Measurements from ENCODE around the gene THAP4.

Gene THAP4

DNA sequence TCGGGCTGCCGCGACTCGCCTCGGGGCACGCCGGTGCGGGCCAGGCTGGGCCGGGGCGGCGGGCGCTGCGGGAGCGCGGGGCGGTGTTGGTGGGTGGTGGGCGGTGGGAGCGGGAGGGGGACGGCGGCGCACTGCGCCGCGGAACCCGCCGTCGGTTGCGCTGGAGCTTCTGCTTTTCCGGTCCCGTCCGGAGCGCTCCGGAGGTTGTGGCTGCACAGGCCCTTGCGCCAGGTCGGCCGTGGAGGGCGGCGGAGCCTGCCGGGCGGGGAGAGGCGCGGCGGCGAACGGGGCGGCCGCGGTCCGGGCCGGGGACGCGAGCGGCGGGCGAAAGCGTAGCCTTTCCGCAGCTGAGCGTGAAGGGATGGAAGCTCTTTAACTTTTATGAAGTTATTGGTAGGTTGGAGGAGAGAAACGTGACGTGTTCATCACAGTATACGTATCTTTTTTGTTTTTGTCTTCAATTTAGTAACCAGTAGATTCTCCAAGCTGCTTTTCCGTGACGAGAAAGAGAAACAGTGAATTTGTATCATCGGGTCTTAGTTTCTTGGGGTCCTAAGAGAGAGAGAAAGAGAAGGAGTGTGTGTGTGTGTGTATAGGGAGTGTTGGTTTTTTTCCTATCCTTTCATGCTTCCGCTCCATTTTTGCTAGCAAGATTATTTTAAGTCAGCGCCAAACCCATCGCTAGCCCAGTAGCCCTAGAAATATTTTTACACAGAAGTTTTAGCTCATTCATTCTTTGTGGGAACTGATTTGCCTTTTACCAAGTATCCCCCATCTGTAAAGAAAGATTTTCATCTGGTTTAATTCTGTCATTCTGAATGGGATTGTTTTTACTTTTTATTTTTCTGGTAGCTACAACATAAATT is 1.1 kb upstream of the THAP4 start:
- H3K27ac Mint-ChIP-seq = peak overlapping the region; percentile 94
- H3K4me3 Mint-ChIP-seq = peak overlapping the region; percentile 87
- H3K4me1 Mint-ChIP-seq = peaks cover 52% of the 10 kb centered on the region
- CTCF ChIA-PET = interaction anchor here (0.8 to 1.4 kb wide), 2 partner anchors 15 to 20 kb away, joined by 3 to 4 read pairs; no protein-coding TSS in a partner anchor
- peak; percentile 60 for DNase-seq
- no peaks in the 10 kb centered on the region for H3K9me3 Mint-ChIP-seq
- H3K36me3 Mint-ChIP-seq = peaks cover 28% of the 10 kb centered on the region
- no peaks in the 10 kb centered on the region for H3K27me3 Mint-ChIP-seq

DNA sequence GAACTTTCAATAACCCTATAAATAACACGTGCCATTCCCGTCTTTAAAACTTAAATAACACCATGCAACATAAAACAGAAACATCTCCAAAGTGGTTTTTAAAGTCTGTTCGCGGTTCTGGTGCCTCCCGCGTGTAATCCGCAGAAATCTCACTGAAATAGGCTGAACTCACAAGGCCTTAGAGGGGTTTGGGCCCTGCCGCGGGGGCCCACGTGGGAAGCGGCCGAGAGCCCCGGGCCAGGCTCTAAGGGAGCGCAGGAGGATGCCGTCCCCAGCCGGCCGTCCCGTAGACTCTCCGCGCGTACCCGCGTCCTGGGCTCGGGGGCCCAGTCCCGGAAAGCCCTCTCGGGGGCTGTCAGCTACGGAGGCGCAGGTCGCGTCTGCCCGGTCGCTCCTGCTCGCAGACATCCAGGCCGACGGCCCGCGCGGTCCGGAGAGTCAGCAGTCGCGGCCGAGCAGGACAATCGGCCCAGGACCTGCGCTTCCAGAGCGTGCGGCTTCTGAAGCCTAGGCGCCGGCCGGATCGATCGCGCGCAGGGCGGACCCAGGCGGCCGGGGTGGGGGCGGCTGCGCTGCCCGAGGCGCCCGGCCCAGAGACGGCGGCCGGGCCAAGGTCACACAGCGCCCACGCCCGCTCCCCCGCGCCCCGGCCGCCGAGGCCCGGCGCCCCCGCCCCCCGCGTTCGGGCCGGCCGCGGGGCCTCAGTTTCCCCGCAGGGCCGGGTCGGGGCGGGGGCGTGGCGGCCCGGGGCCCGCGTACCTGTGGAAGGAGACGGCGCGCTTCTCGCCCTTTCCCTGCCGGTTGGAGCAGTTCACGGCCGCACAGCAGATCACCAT is 558 bp downstream of the THAP4 start:
- peak overlapping the region; percentile 75 for H3K4me3 Mint-ChIP-seq
- H3K27ac Mint-ChIP-seq = peak overlapping the region; percentile 73
- peaks cover 47% of the 10 kb centered on the region for H3K4me1 Mint-ChIP-seq
- H3K36me3 Mint-ChIP-seq = peaks cover 33% of the 10 kb centered on the region
- no peaks in the 10 kb centered on the region for H3K9me3 Mint-ChIP-seq
- peak; percentile 55 for DNase-seq
- CTCF ChIA-PET = no interaction called here
- H3K27me3 Mint-ChIP-seq = no peaks in the 10 kb centered on the region

DNA sequence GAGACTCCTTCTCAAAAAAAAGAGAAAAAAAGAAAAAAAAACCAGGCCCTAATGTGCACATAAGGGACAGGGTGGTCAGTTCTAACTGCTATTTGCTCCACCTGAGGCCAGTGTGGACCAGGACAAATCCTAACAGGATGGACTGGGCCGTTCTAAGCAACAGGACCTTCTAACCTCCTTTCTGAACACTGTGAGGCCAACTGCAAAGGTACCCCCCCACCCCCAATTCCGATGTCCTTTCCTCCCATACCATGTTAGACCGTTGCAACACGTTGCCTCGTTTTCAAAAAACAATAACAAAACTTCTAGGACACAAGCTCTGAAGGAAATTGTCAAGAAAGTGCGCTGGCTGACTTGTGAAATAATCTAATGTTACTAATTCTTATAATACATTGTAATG is 1.2 kb downstream of the THAP4 start:
- Mint-ChIP-seq H3K4me3 (peak overlapping the region; percentile 75), H3K27ac (peak overlapping the region; percentile 73), H3K4me1 (peaks cover 43% of the 10 kb centered on the region), H3K27me3 (no peaks in the 10 kb centered on the region), H3K36me3 (peaks cover 33% of the 10 kb centered on the region), H3K9me3 (no peaks in the 10 kb centered on the region)
- CTCF ChIA-PET = no interaction called here
- DNase-seq = no peak

DNA sequence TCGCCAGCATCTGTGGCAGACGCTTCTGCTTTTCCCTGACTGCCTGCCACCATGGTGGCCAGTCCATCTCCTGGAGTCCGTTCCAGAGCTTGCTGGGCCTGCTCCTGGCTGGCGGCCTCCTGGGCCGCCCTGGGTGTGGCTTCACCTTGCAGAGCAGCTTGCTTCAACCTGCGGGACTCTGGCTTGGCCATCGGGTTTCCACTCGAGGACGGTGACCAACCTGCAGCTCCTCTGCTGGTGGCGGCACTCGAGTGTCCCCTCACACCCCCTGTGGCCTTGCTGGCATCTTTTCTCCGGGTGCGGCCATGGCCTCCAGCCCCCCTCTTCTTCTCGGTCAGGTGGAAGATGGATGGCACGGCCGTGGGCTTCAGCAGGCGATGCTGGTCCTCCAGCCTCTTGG is 3.4 kb downstream of the THAP4 start:
- Mint-ChIP-seq H3K27me3 (no peaks in the 10 kb centered on the region), H3K36me3 (peaks cover 20% of the 10 kb centered on the region), H3K27ac (no peak overlapping the region), H3K4me3 (no peak overlapping the region), H3K4me1 (peaks cover 26% of the 10 kb centered on the region), H3K9me3 (no peaks in the 10 kb centered on the region)
- DNase-seq = no peak
- CTCF ChIA-PET = no interaction called here

DNA sequence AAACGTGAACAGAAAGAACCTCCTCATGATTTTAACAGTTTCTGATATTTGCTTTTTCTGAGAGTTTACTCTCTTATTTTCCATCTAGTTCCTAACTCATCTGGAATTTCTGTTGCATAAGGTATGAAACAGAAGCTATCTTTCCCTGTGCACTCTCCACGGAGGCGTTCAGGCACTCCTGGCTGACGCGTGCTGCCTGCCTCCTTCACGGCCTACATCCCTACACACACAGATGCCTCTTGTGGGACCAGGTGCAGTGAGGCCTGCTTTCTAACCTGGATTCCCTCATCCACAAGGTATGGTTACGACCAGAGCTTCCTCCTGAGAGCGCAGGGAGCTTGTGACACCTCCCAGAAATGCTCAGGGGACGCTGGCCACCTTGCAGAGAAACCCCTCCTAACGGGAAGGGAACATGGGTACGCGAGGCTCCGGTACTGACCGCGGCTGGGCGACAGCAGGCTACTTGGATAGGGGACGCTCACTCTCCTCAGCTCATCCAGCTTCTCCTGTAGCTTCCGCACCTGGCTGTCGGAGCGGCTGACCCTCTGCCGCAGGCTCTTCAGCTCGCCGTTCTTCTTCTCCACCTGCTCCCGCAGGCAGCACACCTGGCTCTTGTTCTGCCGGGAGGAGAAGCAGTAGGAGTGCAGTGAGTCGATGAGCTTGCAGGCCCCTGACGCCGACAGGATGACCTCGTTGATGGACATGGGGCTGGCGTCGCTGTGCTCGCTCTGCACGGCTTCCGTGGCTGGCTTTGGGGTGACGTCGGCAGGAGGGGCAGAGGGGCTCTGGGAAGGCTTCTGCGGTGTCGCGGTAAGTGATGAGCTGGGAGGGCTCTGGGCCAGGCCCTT is 4.3 kb downstream of the THAP4 start:
- no peak overlapping the region for H3K4me3 Mint-ChIP-seq
- H3K9me3 Mint-ChIP-seq = no peaks in the 10 kb centered on the region
- no peak overlapping the region for H3K27ac Mint-ChIP-seq
- CTCF ChIA-PET = interaction anchor here (0.5 kb wide), 1 partner anchor 1691 kb away, joined by 3 read pairs; no protein-coding TSS in a partner anchor
- no peak for DNase-seq
- no peaks in the 10 kb centered on the region for H3K27me3 Mint-ChIP-seq
- H3K4me1 Mint-ChIP-seq = peaks cover 20% of the 10 kb centered on the region
- peaks cover 25% of the 10 kb centered on the region for H3K36me3 Mint-ChIP-seq

DNA sequence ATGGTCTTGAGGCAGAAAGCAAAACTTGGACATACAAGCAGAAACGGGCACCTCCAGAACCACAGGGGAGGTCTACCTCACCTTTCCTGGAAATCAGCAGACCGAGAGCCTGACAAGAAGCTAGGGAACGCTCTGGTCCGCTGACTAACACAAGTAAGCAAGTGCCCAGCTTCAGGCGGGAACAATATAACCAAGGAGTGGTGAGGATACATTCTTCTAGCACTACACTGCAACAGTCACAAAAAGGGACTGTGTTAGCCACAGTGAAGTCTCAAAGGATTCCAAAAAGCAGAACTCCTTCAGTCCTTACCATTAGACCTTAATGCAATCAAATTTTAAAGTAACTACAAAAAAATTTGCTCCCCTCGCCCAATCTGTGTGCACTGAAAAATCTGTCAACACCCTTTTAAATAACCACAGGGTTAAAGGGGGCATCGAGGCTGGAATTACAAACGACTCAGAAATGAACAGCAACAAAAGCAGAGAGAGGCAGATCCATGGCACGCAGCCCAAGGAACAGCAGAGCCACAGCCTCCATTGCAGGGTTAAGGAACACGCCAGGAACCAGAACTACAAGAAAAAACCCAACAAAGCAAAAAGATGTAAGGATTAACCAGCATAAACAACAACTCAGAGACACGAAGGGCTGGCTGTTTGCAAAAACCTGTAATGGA is 7.1 kb downstream of the THAP4 start:
- DNase-seq = no peak
- H3K9me3 Mint-ChIP-seq = no peaks in the 10 kb centered on the region
- no peak overlapping the region for H3K27ac Mint-ChIP-seq

GRCh38 chr2:241627675-241628074 is 9.3 kb downstream of the THAP4 start:
- CTCF ChIA-PET = no interaction called here
- no peak for DNase-seq
- Mint-ChIP-seq H3K36me3 (peaks cover 25% of the 10 kb centered on the region), H3K9me3 (no peaks in the 10 kb centered on the region), H3K27ac (no peak overlapping the region), H3K4me1 (peaks cover 3% of the 10 kb centered on the region), H3K27me3 (no peaks in the 10 kb centered on the region), H3K4me3 (no peak overlapping the region)

More for the DNA sequence above, 7.1 kb downstream of the THAP4 start:
- H3K36me3 Mint-ChIP-seq = peaks cover 29% of the 10 kb centered on the region
- no peak overlapping the region for H3K4me3 Mint-ChIP-seq
- peaks cover 7% of the 10 kb centered on the region for H3K4me1 Mint-ChIP-seq
- CTCF ChIA-PET = no interaction called here
- no peaks in the 10 kb centered on the region for H3K27me3 Mint-ChIP-seq

- Mint-ChIP-seq H3K4me1 (peaks cover 33% of the 10 kb centered on the region), H3K27me3 (no peaks in the 10 kb centered on the region), H3K4me3 (no peak overlapping the region), H3K27ac (no peak overlapping the region), H3K9me3 (no peaks in the 10 kb centered on the region), H3K36me3 (peaks cover 21% of the 10 kb centered on the region)
- no peak for DNase-seq
- CTCF ChIA-PET = no interaction called here
These were observed 16.6 kb downstream of the THAP4 start for GRCh38 chr2:241620419-241620769.

DNA sequence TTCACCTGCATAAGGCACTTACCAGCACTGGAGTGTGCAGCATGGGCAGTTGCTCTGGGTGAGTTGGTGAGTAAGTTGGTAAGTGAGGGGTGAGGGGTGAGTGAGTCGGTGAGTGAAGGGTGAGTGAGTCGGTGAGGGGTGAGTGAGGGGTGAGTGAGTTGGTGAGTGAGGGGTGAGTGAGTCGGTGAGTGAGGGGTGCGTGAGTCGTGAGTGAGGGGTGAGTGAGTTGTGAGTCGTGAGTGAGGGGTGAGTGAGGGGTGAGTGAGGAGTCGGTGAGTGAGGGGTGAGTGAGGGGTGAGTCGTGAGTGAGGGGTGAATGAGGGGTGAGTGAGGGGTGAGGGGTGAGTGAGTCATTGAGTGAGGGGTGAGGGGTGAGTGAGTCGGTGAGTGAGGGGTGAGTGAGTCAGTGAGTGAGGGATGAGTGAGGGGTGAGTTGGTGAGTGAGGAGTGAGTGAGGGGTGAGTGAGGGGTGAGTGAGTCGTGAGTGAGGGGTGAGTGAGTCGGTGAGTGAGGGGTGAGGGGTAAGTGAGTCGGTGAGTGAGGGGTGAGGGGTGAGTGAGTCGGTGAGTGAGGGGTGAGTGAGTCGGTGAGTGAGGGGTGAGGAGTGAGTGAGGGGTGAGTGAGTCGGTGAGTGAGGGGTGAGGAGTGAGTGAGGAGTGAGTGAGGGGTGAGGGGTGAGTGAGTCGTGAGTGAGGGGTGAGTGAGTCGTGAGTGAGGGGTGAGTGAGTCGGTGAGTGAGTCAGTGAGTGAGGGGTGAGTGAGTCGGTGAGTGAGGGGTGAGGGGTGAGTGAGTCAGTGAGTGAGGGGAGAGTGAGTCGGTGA is 17.1 kb downstream of the THAP4 start:
- H3K27ac Mint-ChIP-seq = no peak overlapping the region
- CTCF ChIA-PET = no interaction called here
- no peaks in the 10 kb centered on the region for H3K27me3 Mint-ChIP-seq
- H3K4me3 Mint-ChIP-seq = no peak overlapping the region
- peaks cover 21% of the 10 kb centered on the region for H3K36me3 Mint-ChIP-seq
- DNase-seq = no peak
- no peaks in the 10 kb centered on the region for H3K9me3 Mint-ChIP-seq
- H3K4me1 Mint-ChIP-seq = peaks cover 39% of the 10 kb centered on the region

DNA sequence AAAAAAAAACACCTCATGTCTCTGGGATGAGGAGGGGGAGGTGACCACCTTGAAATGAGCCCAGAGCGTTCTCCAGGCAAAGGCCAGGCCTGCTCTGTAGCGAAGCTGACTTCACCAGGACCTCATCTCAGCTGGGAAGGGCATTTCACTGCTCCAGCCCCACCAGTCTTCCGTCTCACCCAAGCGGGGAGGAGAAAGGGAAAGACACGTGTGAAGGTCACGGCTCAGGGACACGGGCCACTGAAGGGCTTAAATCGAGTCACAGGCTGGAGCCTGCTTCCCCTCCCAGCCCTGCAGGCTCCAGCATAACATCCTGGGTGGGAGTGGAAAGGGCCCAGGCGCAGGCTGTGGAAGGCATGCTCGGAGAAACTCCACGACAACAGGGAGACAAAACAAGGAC is 18.1 kb downstream of the THAP4 start:
- H3K4me1 Mint-ChIP-seq = peaks cover 39% of the 10 kb centered on the region
- H3K4me3 Mint-ChIP-seq = peak overlapping the region; percentile 78
- no peaks in the 10 kb centered on the region for H3K9me3 Mint-ChIP-seq
- CTCF ChIA-PET = interaction anchor here (1.1 kb wide), 1 partner anchor 259 kb away, joined by 3 read pairs; no protein-coding TSS in a partner anchor
- no peak for DNase-seq
- H3K27ac Mint-ChIP-seq = peak overlapping the region; percentile 97
- H3K36me3 Mint-ChIP-seq = peaks cover 20% of the 10 kb centered on the region
- no peaks in the 10 kb centered on the region for H3K27me3 Mint-ChIP-seq

GRCh38 chr2:241618296-241618805 is 18.6 kb downstream of the THAP4 start:
- Mint-ChIP-seq H3K27me3 (no peaks in the 10 kb centered on the region), H3K4me3 (peak overlapping the region; percentile 78), H3K4me1 (peaks cover 39% of the 10 kb centered on the region), H3K9me3 (no peaks in the 10 kb centered on the region), H3K27ac (peak overlapping the region; percentile 97), H3K36me3 (peaks cover 19% of the 10 kb centered on the region)
- CTCF ChIA-PET = interaction anchor here (1.1 kb wide), 2 partner anchors 20 to 259 kb away, joined by 3 read pairs; partner anchors contain the start of gene ATG4B
- DNase-seq = no peak

GRCh38 chr2:241617431-241618154 is 19.4 kb downstream of the THAP4 start:
- CTCF ChIA-PET = interaction anchor here (1.1 kb wide), 2 partner anchors 21 to 258 kb away, joined by 3 read pairs; partner anchors contain the start of gene ATG4B
- peaks cover 19% of the 10 kb centered on the region for H3K36me3 Mint-ChIP-seq
- H3K4me3 Mint-ChIP-seq = peak overlapping the region; percentile 78
- H3K27me3 Mint-ChIP-seq = no peaks in the 10 kb centered on the region
- peaks cover 39% of the 10 kb centered on the region for H3K4me1 Mint-ChIP-seq
- no peaks in the 10 kb centered on the region for H3K9me3 Mint-ChIP-seq
- DNase-seq = peak; percentile 66
- peak overlapping the region; percentile 97 for H3K27ac Mint-ChIP-seq
